Activated T-helper 2 cell treated with anti-CD3 and anti-CD28 coated beads, Interferon-gamma antibody, Interleukin-2, Interleukin-4, amounts not matched to agents 10 μg/mL and 5 μg/mL and 100 μg/mL, durations not matched to agents 14 hours and 24 hours and 36 hours (primary cell): ENCODE results near the gene ENTPD3. TPM values are rescaled to one million over a fixed set of nuclear protein-coding genes. Genes with fewer than 3 reads are reported as not detected.

Source experiments
- DNase-seq: peaks from one replicate; pipeline ENCODE4 v3.0.0; 2021; ENCODE audit warnings: low spot score
- H3K27ac Mint-ChIP-seq: one replicate; pipeline ENCODE4 v1.8.0; 2021; ENCODE audit warnings: mixed read lengths
- H3K27me3 Mint-ChIP-seq: one replicate; pipeline ENCODE4 v1.8.0; 2021; ENCODE audit warnings: low read depth, mixed read lengths
- H3K36me3 Mint-ChIP-seq: one replicate; pipeline ENCODE4 v1.8.0; 2021; ENCODE audit warnings: low read depth, mixed read lengths
- H3K4me1 Mint-ChIP-seq: one replicate; pipeline ENCODE4 v1.8.0; 2021; ENCODE audit warnings: low read depth, mixed read lengths
- H3K4me3 Mint-ChIP-seq: one replicate; pipeline ENCODE4 v1.8.0; 2021; ENCODE audit warnings: low read depth, mild to moderate bottlenecking, moderate library complexity, mixed read lengths
- H3K9me3 Mint-ChIP-seq: one replicate; pipeline ENCODE4 v1.8.0; 2021; ENCODE audit warnings: mixed read lengths
- intact Hi-C: fragments of 100-400 bp; cut with micrococcal nuclease; formaldehyde crosslinking; loops from one replicate; pipeline ENCODE4 v1.15.1; 2023
- total RNA-seq: library from RNA; stranded (reverse); gene quantifications from 2 replicates; pipeline ENCODE4 v1.2.3, GENCODE V29; 2022

The ENTPD3 gene
- total RNA-seq, 1 donor from 2014 or later, result not detected

- intact Hi-C loops, result no loop called here
- no peaks in the 10 kb centered on the region for H3K9me3 Mint-ChIP-seq
- peaks cover 48% of the 10 kb centered on the region for H3K36me3 Mint-ChIP-seq
- H3K27me3 Mint-ChIP-seq, result no peaks in the 10 kb centered on the region
- DNase-seq, result no peak
- H3K4me1 Mint-ChIP-seq, result peaks cover 20% of the 10 kb centered on the region
- H3K4me3 Mint-ChIP-seq, result no peak overlapping the region
- no peak overlapping the region for H3K27ac Mint-ChIP-seq
These were observed 81.0 kb downstream of the ENTPD3 start for GRCh38 chr3:40468018-40468417.

- DNase-seq, result no peak
- Mint-ChIP-seq H3K27me3 (peaks cover 3% of the 10 kb centered on the region), H3K36me3 (peaks cover 21% of the 10 kb centered on the region), H3K9me3 (no peaks in the 10 kb centered on the region), H3K4me3 (no peak overlapping the region), H3K27ac (no peak overlapping the region), H3K4me1 (no peaks in the 10 kb centered on the region)
- intact Hi-C loops, result no loop called here
These were observed 83.7 kb downstream of the ENTPD3 start for GRCh38 chr3:40470701-40471100.

- intact Hi-C loops, result loop anchor here (1.0 kb wide), 2 partner anchors 23 to 48 kb away; partner anchors contain the start of gene ZNF621
- peak; percentile 49 for DNase-seq
- peaks cover 3% of the 10 kb centered on the region for H3K27me3 Mint-ChIP-seq
- peak within 1 kb of the TSS; percentile 83 for H3K4me3 Mint-ChIP-seq
- H3K36me3 Mint-ChIP-seq, result peaks cover 22% of the 10 kb centered on the region
- H3K9me3 Mint-ChIP-seq, result no peaks in the 10 kb centered on the region
- peak within 1 kb of the TSS; percentile 81 for H3K27ac Mint-ChIP-seq
- peaks cover 13% of the 10 kb centered on the region for H3K4me1 Mint-ChIP-seq
These were observed 89.8 kb downstream of the ENTPD3 start, which contains the start of gene ZNF619 for GRCh38 chr3:40476478-40477470. Gene ZNF619 (plus strand): TSS chr3:40477122. CDS start chr3:40477980, 858 bp downstream.

- Mint-ChIP-seq H3K9me3 (no peaks in the 10 kb centered on the region), H3K4me1 (peaks cover 17% of the 10 kb centered on the region), H3K4me3 (peak overlapping the region; percentile 83), H3K27ac (peak overlapping the region; percentile 81), H3K36me3 (peaks cover 29% of the 10 kb centered on the region), H3K27me3 (peaks cover 3% of the 10 kb centered on the region)
- intact Hi-C loops, result loop anchor here (1.0 kb wide), 2 partner anchors 24 to 47 kb away; partner anchors contain the start of gene ZNF621
- no peak for DNase-seq
These were observed 90.7 kb downstream of the ENTPD3 start for GRCh38 chr3:40477666-40478065.

Other genes with a start within 250 kb of the ENTPD3 start
- 42.3 and 48.1 TPM in 2 replicates for gene EIF1B, start 77.5 kb upstream of the ENTPD3 start, total RNA-seq
- gene RPL14, start 70.2 kb downstream of the ENTPD3 start, total RNA-seq, result 2,421 and 2,433 TPM in 2 replicates
- 7.8 and 9.1 TPM in 2 replicates for gene ZNF619, start 89.9 kb downstream of the ENTPD3 start, total RNA-seq
- 6.3 and 6.7 TPM in 2 replicates for gene ZNF620, start 118.9 kb downstream of the ENTPD3 start, total RNA-seq
- 21.4 and 23.9 TPM in 2 replicates for gene ZNF621, start 137.8 kb downstream of the ENTPD3 start, total RNA-seq